ENCODE measurements around the gene TLE1.

DNA sequence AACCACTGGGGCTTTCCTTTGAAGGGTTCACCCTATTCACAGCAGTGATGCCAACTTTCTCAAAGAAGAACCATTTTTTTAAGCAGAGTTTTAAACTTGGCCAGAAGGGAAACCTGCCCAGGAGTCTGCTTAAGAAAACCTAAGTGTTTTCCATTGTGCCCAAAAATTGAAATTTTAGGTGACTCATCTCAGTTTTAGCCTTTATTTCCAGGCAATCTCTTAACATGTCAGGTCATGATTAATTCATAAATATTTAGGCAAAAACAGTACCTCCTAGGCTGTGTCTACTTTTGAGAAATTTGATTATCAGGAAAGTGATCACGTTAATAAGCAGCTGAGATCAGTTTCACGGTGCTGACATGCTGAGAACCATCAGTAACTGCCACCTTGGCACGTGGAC lies 61.9 kb downstream of the TLE1 start:
- TF ChIP-seq, protein P1, sequence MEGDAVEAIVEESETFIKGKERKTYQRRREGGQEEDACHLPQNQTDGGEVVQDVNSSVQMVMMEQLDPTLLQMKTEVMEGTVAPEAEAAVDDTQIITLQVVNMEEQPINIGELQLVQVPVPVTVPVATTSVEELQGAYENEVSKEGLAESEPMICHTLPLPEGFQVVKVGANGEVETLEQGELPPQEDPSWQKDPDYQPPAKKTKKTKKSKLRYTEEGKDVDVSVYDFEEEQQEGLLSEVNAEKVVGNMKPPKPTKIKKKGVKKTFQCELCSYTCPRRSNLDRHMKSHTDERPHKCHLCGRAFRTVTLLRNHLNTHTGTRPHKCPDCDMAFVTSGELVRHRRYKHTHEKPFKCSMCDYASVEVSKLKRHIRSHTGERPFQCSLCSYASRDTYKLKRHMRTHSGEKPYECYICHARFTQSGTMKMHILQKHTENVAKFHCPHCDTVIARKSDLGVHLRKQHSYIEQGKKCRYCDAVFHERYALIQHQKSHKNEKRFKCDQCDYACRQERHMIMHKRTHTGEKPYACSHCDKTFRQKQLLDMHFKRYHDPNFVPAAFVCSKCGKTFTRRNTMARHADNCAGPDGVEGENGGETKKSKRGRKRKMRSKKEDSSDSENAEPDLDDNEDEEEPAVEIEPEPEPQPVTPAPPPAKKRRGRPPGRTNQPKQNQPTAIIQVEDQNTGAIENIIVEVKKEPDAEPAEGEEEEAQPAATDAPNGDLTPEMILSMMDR (conservative IDR thresholded peaks at IDR 0.05) = no peak
- TF ChIP-seq ZFX (IDR thresholded peaks at IDR 0.05) = no peak
